Caco-2 (cell line): ENCODE measurements around the gene CFAP61. TPM values are rescaled to one million over a fixed set of nuclear protein-coding genes. Genes with fewer than 3 reads are reported as not detected.

Source experiments
- BruUV-seq: library from RNA; stranded (reverse); fragments of 400-500 nt; replicated peaks from 2 replicates; lab custom pipeline; 2021; lab: Mats Ljungman, UMichigan
- CTCF ChIA-PET: fragments of 300-600 bp; sonication (Branson Sonifier 250); formaldehyde crosslinking; loops from one replicate; lab custom pipeline; 2022; ENCODE audit warnings: antibody characterized with exemption; lab: Charles Lee
- POLR2A ChIA-PET: fragments of 300-600 bp; sonication (Branson Sonifier 250); formaldehyde crosslinking; loops from one replicate; lab custom pipeline; 2022; ENCODE audit warnings: antibody characterized with exemption; lab: Charles Lee
- DNase-seq, 2 experiments: peaks; one replicate each; pipeline versions ENCODE4 v3.0.0 to v3.0.0-alpha.2; 2020 to 2022
- H3K27me3 ChIP-seq: replicated peaks from 2 replicates; pipeline ENCODE4 v1.6.0; 2011; ENCODE audit warnings: low read length; ENCODE audit not compliant: control insufficient read depth, insufficient read depth
- H3K36me3 ChIP-seq: 2 replicates; pipeline ENCODE4 v1.5.1; 2011; ENCODE audit warnings: low read length; ENCODE audit not compliant: control insufficient read depth, insufficient read depth
- H3K4me1 ChIP-seq: fragments of 250-450 bp; sonication (Bioruptor Pico); 2 replicates; pipeline ENCODE4 v1.5.1; 2020; ENCODE audit warnings: mild to moderate bottlenecking
- H3K4me3 ChIP-seq: 2 replicates; pipeline ENCODE4 v1.5.1; 2011; ENCODE audit warnings: low read depth, mild to moderate bottlenecking, control low read depth, low read length
- H3K9me3 ChIP-seq: fragments of 250-450 bp; sonication (Bioruptor Pico); 2 replicates; pipeline ENCODE4 v1.5.1; 2020; ENCODE audit warnings: mild to moderate bottlenecking, moderate library complexity
- H3K27ac Mint-ChIP-seq: one replicate; pipeline ENCODE4 v1.8.0; 2022; ENCODE audit warnings: mixed read lengths; ENCODE audit not compliant: unreplicated experiment
- H3K27me3 Mint-ChIP-seq: one replicate; pipeline ENCODE4 v1.8.0; 2022; ENCODE audit warnings: mixed read lengths; ENCODE audit not compliant: insufficient read depth, unreplicated experiment
- H3K36me3 Mint-ChIP-seq: one replicate; pipeline ENCODE4 v1.8.0; 2022; ENCODE audit warnings: mild to moderate bottlenecking, mixed read lengths; ENCODE audit not compliant: insufficient read depth, unreplicated experiment
- H3K4me1 Mint-ChIP-seq: one replicate; pipeline ENCODE4 v1.8.0; 2022; ENCODE audit warnings: low read depth, mixed read lengths; ENCODE audit not compliant: unreplicated experiment
- H3K4me3 Mint-ChIP-seq: one replicate; pipeline ENCODE4 v1.8.0; 2022; ENCODE audit warnings: mild to moderate bottlenecking, moderate library complexity, mixed read lengths; ENCODE audit not compliant: unreplicated experiment
- H3K9me3 Mint-ChIP-seq: one replicate; pipeline ENCODE4 v1.8.0; 2022; ENCODE audit warnings: mixed read lengths; ENCODE audit not compliant: unreplicated experiment
- CTCF ChIP-seq, 2 experiments: fragments of 200-600 bp in 1 of 2; IDR thresholded peaks; 1 replicate in 1 of 2; 2 replicates in 1 of 2; pipeline versions ENCODE4 v1.5.1 to v1.8.0; 2011 to 2022; ENCODE audit warnings: antibody characterized with exemption in 1 of 2, control low read depth in 1 of 2, inconsistent platforms in 1 of 2, low read depth in 1 of 2, low read length in 1 of 2, mild to moderate bottlenecking in 1 of 2, moderate library complexity in 1 of 2; ENCODE audit not compliant: insufficient read depth in 1 of 2, severe bottlenecking in 1 of 2, unreplicated experiment in 1 of 2
- intact Hi-C: fragments of 100-400 bp; cut with micrococcal nuclease; formaldehyde crosslinking; loops from one replicate; pipeline ENCODE4 v1.10.0; 2022; ENCODE audit not compliant: unreplicated experiment
- total RNA-seq: library from RNA; stranded (reverse); gene quantifications from 2 replicates; pipeline ENCODE4 v1.2.3, GENCODE V29; 2022

The CFAP61 gene
- total RNA-seq, 1 experiment from 2014 or later, result not detected

- no peaks in the 10 kb centered on the region for H3K9me3 Mint-ChIP-seq
- H3K4me3 ChIP-seq, result no peak overlapping the region
- no peaks in the 10 kb centered on the region for H3K9me3 ChIP-seq
- no peaks in the 10 kb centered on the region for H3K4me1 ChIP-seq
- H3K4me3 Mint-ChIP-seq, result no peak overlapping the region
- ChIA-PET CTCF (no interaction called here), POLR2A (no interaction called here)
- intact Hi-C loops, result no loop called here
- H3K36me3 Mint-ChIP-seq, result no peaks in the 10 kb centered on the region
- no peak for TF ChIP-seq CTCF (IDR thresholded peaks at IDR 0.05; ENCODE audit: insufficient read depth in 1 of 2, low read depth in 1 of 2, low read length in 1 of 2, severe bottlenecking in 1 of 2, unreplicated experiment in 1 of 2)
- BruUV-seq, result no TSS peak
- H3K27me3 ChIP-seq, result peaks cover 1% of the 10 kb centered on the region; the same call in 1 of the 2 replicates
- H3K27ac Mint-ChIP-seq, result no peak overlapping the region
- no peak for DNase-seq
- peaks cover 25% of the 10 kb centered on the region for H3K27me3 Mint-ChIP-seq
- no peaks in the 10 kb centered on the region for H3K4me1 Mint-ChIP-seq
- no peaks in the 10 kb centered on the region for H3K36me3 ChIP-seq
Measured at GRCh38 chr20:20304942-20305341, 252.6 kb downstream of the CFAP61 start.

DNA sequence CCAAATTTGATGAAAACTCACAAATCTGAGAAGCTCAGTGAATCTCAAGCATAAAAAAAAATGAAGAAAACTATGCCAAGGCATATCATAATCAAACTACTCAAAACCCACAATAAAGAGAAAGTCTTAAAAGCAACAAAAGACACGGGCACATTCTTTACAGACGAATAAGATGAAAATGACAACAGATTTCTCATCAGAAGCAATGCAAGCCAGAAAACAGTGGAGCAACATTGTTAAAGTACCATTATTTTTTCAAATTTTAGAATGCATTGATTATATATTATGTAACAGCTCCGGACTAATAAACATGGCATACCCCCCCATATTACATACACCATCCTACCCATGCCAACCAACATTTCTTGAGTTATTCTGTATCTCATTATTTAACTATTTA is 260.2 kb downstream of the CFAP61 start:
- H3K4me1 Mint-ChIP-seq, result no peaks in the 10 kb centered on the region
- no peaks in the 10 kb centered on the region for H3K4me1 ChIP-seq
- no peaks in the 10 kb centered on the region for H3K36me3 Mint-ChIP-seq
- no peak for TF ChIP-seq CTCF (IDR thresholded peaks at IDR 0.05; ENCODE audit: insufficient read depth in 1 of 2, low read depth in 1 of 2, low read length in 1 of 2, severe bottlenecking in 1 of 2, unreplicated experiment in 1 of 2)
- intact Hi-C loops, result no loop called here
- no peaks in the 10 kb centered on the region for H3K9me3 Mint-ChIP-seq
- CTCF ChIA-PET, result no interaction called here
- no peak for DNase-seq
- H3K4me3 Mint-ChIP-seq, result no peak overlapping the region
- peaks cover 13% of the 10 kb centered on the region for H3K27me3 Mint-ChIP-seq
- no peaks in the 10 kb centered on the region for H3K36me3 ChIP-seq
- H3K4me3 ChIP-seq, result no peak overlapping the region
- BruUV-seq, result no TSS peak
- no peaks in the 10 kb centered on the region for H3K9me3 ChIP-seq
- H3K27me3 ChIP-seq, result no peaks in the 10 kb centered on the region
- POLR2A ChIA-PET, result no interaction called here
- H3K27ac Mint-ChIP-seq, result no peak overlapping the region

- intact Hi-C loops, result no loop called here
- H3K4me1 Mint-ChIP-seq, result no peaks in the 10 kb centered on the region
- POLR2A ChIA-PET, result no interaction called here
Measured at GRCh38 chr20:20317195-20317594, 264.9 kb downstream of the CFAP61 start.

More at GRCh38 chr20:20317195-20317594, 264.9 kb downstream of the CFAP61 start:
- Histone ChIP-seq H3K9me3 (no peaks in the 10 kb centered on the region), H3K4me1 (no peaks in the 10 kb centered on the region), H3K4me3 (no peak overlapping the region), H3K36me3 (no peaks in the 10 kb centered on the region), H3K27me3 (no peaks in the 10 kb centered on the region)
- DNase-seq, result no peak
- H3K4me3 Mint-ChIP-seq, result no peak overlapping the region
- H3K27ac Mint-ChIP-seq, result no peak overlapping the region
- no peaks in the 10 kb centered on the region for H3K9me3 Mint-ChIP-seq
- CTCF ChIA-PET, result interaction anchor here (0.6 kb wide), 1 partner anchor 627 kb away, joined by 3 read pairs; no protein-coding TSS in a partner anchor
- no peaks in the 10 kb centered on the region for H3K36me3 Mint-ChIP-seq
- no TSS peak for BruUV-seq
- peaks cover 5% of the 10 kb centered on the region for H3K27me3 Mint-ChIP-seq
- no peak for TF ChIP-seq CTCF (IDR thresholded peaks at IDR 0.05; ENCODE audit: insufficient read depth in 1 of 2, low read depth in 1 of 2, low read length in 1 of 2, severe bottlenecking in 1 of 2, unreplicated experiment in 1 of 2)
